ENCODE results near the gene KCNG2. TPM values are rescaled to one million over a fixed set of nuclear protein-coding genes. Genes with fewer than 3 reads are reported as not detected.

Gene KCNG2
- total and polyA plus RNA-seq, 3 experiments from 2014 or later, result not detected

- CTCF ChIA-PET, result no interaction called here
- POLR2A ChIA-PET, result no interaction called here
- H3K9me3 ChIP-seq (ENCODE audit: low read length), result no peaks in the 10 kb centered on the region
- no peaks in the 10 kb centered on the region for H3K27me3 ChIP-seq (ENCODE audit: insufficient read depth, low read length, poor library complexity, severe bottlenecking)
- no peaks in the 10 kb centered on the region for H3K36me3 ChIP-seq (ENCODE audit: insufficient read depth, low read length)
- peaks cover 7 to 20% (median 19%) of the 10 kb centered on the region in 3 donors for H3K36me3 Mint-ChIP-seq
- H3K4me1 Mint-ChIP-seq, result peaks cover 3 to 6% (median 5%) of the 10 kb centered on the region in 3 donors
- no peak for DNase-seq
- no peaks in the 10 kb centered on the region for H3K27me3 Mint-ChIP-seq
- H3K27ac ChIP-seq (ENCODE audit: low read depth, low read length), result no peak overlapping the region
- no peak overlapping the region for H3K4me3 ChIP-seq (ENCODE audit: low read length)
- H3K9me3 Mint-ChIP-seq, result peaks cover 8 to 15% (median 12%) of the 10 kb centered on the region in 5 donors
- H3K27ac Mint-ChIP-seq, result peak overlapping the region in 1 of 8 donors; percentile 2
- no peak overlapping the region for H3K4me3 Mint-ChIP-seq
- no peaks in the 10 kb centered on the region for H3K4me1 ChIP-seq (ENCODE audit: insufficient read depth, low read length)
Observed at GRCh38 chr18:79902075-79902474, 104.3 kb downstream of the KCNG2 start.

- Mint-ChIP-seq H3K4me1 (peaks cover 3 to 6% (median 5%) of the 10 kb centered on the region in 3 donors), H3K4me3 (no peak overlapping the region), H3K36me3 (peaks cover 7 to 19% (median 15%) of the 10 kb centered on the region in 3 donors), H3K9me3 (peaks cover 3 to 9% (median 6%) of the 10 kb centered on the region in 5 donors), H3K27ac (peak overlapping the region in 1 of 8 donors; percentile 60), H3K27me3 (no peaks in the 10 kb centered on the region)
- Histone ChIP-seq H3K27me3 (ENCODE audit: insufficient read depth, low read length, poor library complexity, severe bottlenecking) (no peaks in the 10 kb centered on the region), H3K36me3 (ENCODE audit: insufficient read depth, low read length) (no peaks in the 10 kb centered on the region), H3K4me3 (ENCODE audit: low read length) (no peak overlapping the region), H3K9me3 (ENCODE audit: low read length) (no peaks in the 10 kb centered on the region), H3K27ac (ENCODE audit: low read depth, low read length) (no peak overlapping the region), H3K4me1 (ENCODE audit: insufficient read depth, low read length) (no peaks in the 10 kb centered on the region)
- no peak for DNase-seq
- ChIA-PET POLR2A (no interaction called here), CTCF (no interaction called here)
Observed at GRCh38 chr18:79902640-79903039, 104.9 kb downstream of the KCNG2 start.

GRCh38 chr18:79903071-79903635 lies 105.4 kb downstream of the KCNG2 start:
- POLR2A ChIA-PET, result no interaction called here
- Mint-ChIP-seq H3K27me3 (no peaks in the 10 kb centered on the region), H3K9me3 (peaks cover 0 to 8% (median 2%) of the 10 kb centered on the region in 5 donors), H3K4me1 (peaks cover 3 to 6% (median 5%) of the 10 kb centered on the region in 3 donors), H3K36me3 (peaks cover 7 to 22% (median 17%) of the 10 kb centered on the region in 3 donors), H3K4me3 (no peak overlapping the region), H3K27ac (peak overlapping the region in 1 of 8 donors; percentile 60)
- CTCF ChIA-PET, result no interaction called here
- peak in 1 of 5 donors; percentile 44 for DNase-seq
- Histone ChIP-seq H3K27ac (ENCODE audit: low read depth, low read length) (no peak overlapping the region), H3K4me1 (ENCODE audit: insufficient read depth, low read length) (no peaks in the 10 kb centered on the region), H3K27me3 (ENCODE audit: insufficient read depth, low read length, poor library complexity, severe bottlenecking) (no peaks in the 10 kb centered on the region), H3K36me3 (ENCODE audit: insufficient read depth, low read length) (no peaks in the 10 kb centered on the region), H3K9me3 (ENCODE audit: low read length) (no peaks in the 10 kb centered on the region), H3K4me3 (ENCODE audit: low read length) (no peak overlapping the region)

GRCh38 chr18:79903787-79904356 lies 106.1 kb downstream of the KCNG2 start:
- Histone ChIP-seq H3K36me3 (ENCODE audit: insufficient read depth, low read length) (no peaks in the 10 kb centered on the region), H3K27me3 (ENCODE audit: insufficient read depth, low read length, poor library complexity, severe bottlenecking) (no peaks in the 10 kb centered on the region), H3K4me3 (ENCODE audit: low read length) (no peak overlapping the region), H3K27ac (ENCODE audit: low read depth, low read length) (no peak overlapping the region), H3K4me1 (ENCODE audit: insufficient read depth, low read length) (no peaks in the 10 kb centered on the region), H3K9me3 (ENCODE audit: low read length) (no peaks in the 10 kb centered on the region)
- Mint-ChIP-seq H3K9me3 (peaks cover 0 to 6% (median 0%) of the 10 kb centered on the region in 5 donors), H3K36me3 (peaks cover 9 to 26% (median 22%) of the 10 kb centered on the region in 3 donors), H3K4me1 (peaks cover 3 to 6% (median 5%) of the 10 kb centered on the region in 3 donors), H3K27ac (no peak overlapping the region), H3K4me3 (no peak overlapping the region), H3K27me3 (no peaks in the 10 kb centered on the region)
- ChIA-PET CTCF (no interaction called here), POLR2A (no interaction called here)
- peak in 1 of 5 donors; percentile 37 for DNase-seq

GRCh38 chr18:79904357-79905147 lies 106.8 kb downstream of the KCNG2 start:
- no peaks in the 10 kb centered on the region for H3K27me3 Mint-ChIP-seq

GRCh38 chr18:79905389-79905911 lies 107.7 kb downstream of the KCNG2 start:
- peak overlapping the region in 1 of 8 donors; percentile 17 for H3K27ac Mint-ChIP-seq
- H3K4me1 ChIP-seq (ENCODE audit: insufficient read depth, low read length), result no peaks in the 10 kb centered on the region
- no peak overlapping the region for H3K4me3 Mint-ChIP-seq
- no peak overlapping the region for H3K4me3 ChIP-seq (ENCODE audit: low read length)
- no peak for DNase-seq
- ChIA-PET CTCF (no interaction called here), POLR2A (no interaction called here)
- peaks cover 0 to 4% (median 0%) of the 10 kb centered on the region in 5 donors for H3K9me3 Mint-ChIP-seq
- H3K36me3 ChIP-seq (ENCODE audit: insufficient read depth, low read length), result no peaks in the 10 kb centered on the region
- no peak overlapping the region for H3K27ac ChIP-seq (ENCODE audit: low read depth, low read length)
- no peaks in the 10 kb centered on the region for H3K27me3 Mint-ChIP-seq
- H3K27me3 ChIP-seq (ENCODE audit: insufficient read depth, low read length, poor library complexity, severe bottlenecking), result no peaks in the 10 kb centered on the region
- no peaks in the 10 kb centered on the region for H3K9me3 ChIP-seq (ENCODE audit: low read length)
- H3K4me1 Mint-ChIP-seq, result peaks cover 5 to 9% (median 7%) of the 10 kb centered on the region in 3 donors
- peaks cover 11 to 28% (median 22%) of the 10 kb centered on the region in 3 donors for H3K36me3 Mint-ChIP-seq

More at GRCh38 chr18:79904357-79905147, 106.8 kb downstream of the KCNG2 start:
- POLR2A ChIA-PET, result no interaction called here
- Histone ChIP-seq H3K4me1 (ENCODE audit: insufficient read depth, low read length) (no peaks in the 10 kb centered on the region), H3K9me3 (ENCODE audit: low read length) (no peaks in the 10 kb centered on the region), H3K27me3 (ENCODE audit: insufficient read depth, low read length, poor library complexity, severe bottlenecking) (no peaks in the 10 kb centered on the region), H3K4me3 (ENCODE audit: low read length) (no peak overlapping the region), H3K27ac (ENCODE audit: low read depth, low read length) (no peak overlapping the region), H3K36me3 (ENCODE audit: insufficient read depth, low read length) (no peaks in the 10 kb centered on the region)
- peak in 1 of 5 donors; percentile 39 for DNase-seq
- H3K27ac Mint-ChIP-seq, result peak overlapping the region in 1 of 8 donors; percentile 11
- H3K36me3 Mint-ChIP-seq, result peaks cover 11 to 26% (median 22%) of the 10 kb centered on the region in 3 donors
- H3K4me1 Mint-ChIP-seq, result peaks cover 3 to 6% (median 5%) of the 10 kb centered on the region in 3 donors
- CTCF ChIA-PET, result no interaction called here
- no peak overlapping the region for H3K4me3 Mint-ChIP-seq
- H3K9me3 Mint-ChIP-seq, result peaks cover 0 to 6% (median 0%) of the 10 kb centered on the region in 5 donors

GRCh38 chr18:79905993-79906392 lies 108.3 kb downstream of the KCNG2 start:
- ChIA-PET POLR2A (no interaction called here), CTCF (no interaction called here)
- Mint-ChIP-seq H3K4me3 (no peak overlapping the region), H3K9me3 (peaks cover 0 to 4% (median 0%) of the 10 kb centered on the region in 5 donors), H3K27me3 (no peaks in the 10 kb centered on the region), H3K27ac (peak overlapping the region in 1 of 8 donors; percentile 6), H3K36me3 (peaks cover 11 to 28% (median 22%) of the 10 kb centered on the region in 3 donors), H3K4me1 (peaks cover 7 to 11% (median 11%) of the 10 kb centered on the region in 3 donors)
- Histone ChIP-seq H3K9me3 (ENCODE audit: low read length) (no peaks in the 10 kb centered on the region), H3K27me3 (ENCODE audit: insufficient read depth, low read length, poor library complexity, severe bottlenecking) (no peaks in the 10 kb centered on the region), H3K4me3 (ENCODE audit: low read length) (no peak overlapping the region), H3K36me3 (ENCODE audit: insufficient read depth, low read length) (no peaks in the 10 kb centered on the region), H3K27ac (ENCODE audit: low read depth, low read length) (no peak overlapping the region), H3K4me1 (ENCODE audit: insufficient read depth, low read length) (no peaks in the 10 kb centered on the region)
- DNase-seq, result no peak

GRCh38 chr18:79906706-79907105 lies 109.0 kb downstream of the KCNG2 start:
- Histone ChIP-seq H3K4me1 (ENCODE audit: insufficient read depth, low read length) (no peaks in the 10 kb centered on the region), H3K27ac (ENCODE audit: low read depth, low read length) (no peak overlapping the region), H3K9me3 (ENCODE audit: low read length) (no peaks in the 10 kb centered on the region), H3K4me3 (ENCODE audit: low read length) (no peak overlapping the region), H3K36me3 (ENCODE audit: insufficient read depth, low read length) (no peaks in the 10 kb centered on the region), H3K27me3 (ENCODE audit: insufficient read depth, low read length, poor library complexity, severe bottlenecking) (no peaks in the 10 kb centered on the region)
- Mint-ChIP-seq H3K27ac (peak overlapping the region in 1 of 8 donors; percentile 51), H3K9me3 (peaks cover 0 to 4% (median 0%) of the 10 kb centered on the region in 5 donors), H3K36me3 (peaks cover 11 to 28% (median 20%) of the 10 kb centered on the region in 3 donors), H3K27me3 (no peaks in the 10 kb centered on the region), H3K4me3 (no peak overlapping the region), H3K4me1 (peaks cover 7 to 11% (median 11%) of the 10 kb centered on the region in 3 donors)
- CTCF ChIA-PET, result no interaction called here
- DNase-seq, result no peak
- POLR2A ChIA-PET, result no interaction called here
